SK-N-MC (cell line): ENCODE results near the gene LRRC3B.

Source experiments
- EZH2 ChIP-seq: fragments of 200-600 bp; sonication (generic); IDR thresholded peaks from one replicate; pipeline ENCODE4 v1.6.1; 2017; ENCODE audit warnings: antibody characterized with exemption
- POLR2AphosphoS5 ChIP-seq: IDR thresholded peaks from 2 replicates; pipeline ENCODE4 v1.6.1; 2012; ENCODE audit warnings: mild to moderate bottlenecking, low read depth, low read length, borderline replicate concordance

DNA sequence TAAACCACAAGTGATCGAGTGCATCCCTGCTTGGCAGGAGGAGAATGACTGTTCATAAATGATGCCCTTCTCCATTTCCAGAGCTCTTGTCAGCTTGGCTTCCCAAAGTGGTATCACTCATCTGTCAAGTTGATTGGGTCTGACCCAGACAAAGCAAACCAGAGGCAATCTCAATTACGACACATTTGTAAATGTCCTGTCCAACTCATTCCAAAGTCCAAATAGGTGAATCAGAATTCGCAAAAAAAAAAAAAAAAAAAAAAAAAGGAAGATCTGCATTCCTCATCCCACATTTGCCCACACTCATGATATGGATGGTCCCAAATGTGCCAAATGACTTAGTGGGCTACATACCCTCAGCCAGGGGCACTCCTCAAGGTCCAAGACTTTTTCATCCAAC lies 91.9 kb downstream of the LRRC3B start:
- TF ChIP-seq EZH2 (no peak), POLR2AphosphoS5 (no peak)
